MM.1S (cell line): ENCODE results near the gene SLC25A1.

Source experiments
- CTCF ChIP-seq: fragments of 300-600 bp; sonication (generic); IDR thresholded peaks from 2 replicates; pipeline ENCODE4 v1.5.1; 2016; ENCODE audit warnings: antibody characterized with exemption, low read length, mixed read lengths
- EZH2 ChIP-seq: fragments of 300-600 bp; sonication (generic); optimal IDR thresholded peaks from 2 replicates; pipeline ENCODE3; 2017; ENCODE audit warnings: low read depth, mild to moderate bottlenecking, antibody characterized with exemption, low read length, mixed read lengths

- TF ChIP-seq CTCF (no peak), EZH2 (no peak)
Measured at GRCh38 chr22:19195796-19196731, 17.5 kb upstream of the SLC25A1 start.
